Nephron progenitor cell (in vitro differentiated cells): Measurements from ENCODE around the gene GADD45G.

ENCODE experiments used
- DNase-seq: peaks from one replicate; pipeline ENCODE4 v3.0.0; 2021
- H3K27ac Mint-ChIP-seq: 2 replicates; pipeline ENCODE4 v1.8.0; 2021; ENCODE audit warnings: mild to moderate bottlenecking, moderate library complexity, mixed read lengths
- H3K27me3 Mint-ChIP-seq: 2 replicates; pipeline ENCODE4 v1.8.0; 2021; ENCODE audit warnings: mild to moderate bottlenecking, low read depth, mixed read lengths; ENCODE audit not compliant: poor library complexity
- H3K36me3 Mint-ChIP-seq: 2 replicates; pipeline ENCODE4 v1.8.0; 2021; ENCODE audit warnings: low read depth, mixed read lengths
- H3K4me1 Mint-ChIP-seq: 2 replicates; pipeline ENCODE4 v1.8.0; 2021; ENCODE audit warnings: mixed read lengths
- H3K4me3 Mint-ChIP-seq: 2 replicates; pipeline ENCODE4 v1.8.0; 2021; ENCODE audit warnings: mild to moderate bottlenecking, moderate library complexity, mixed read lengths
- H3K9me3 Mint-ChIP-seq: 2 replicates; pipeline ENCODE4 v1.8.0; 2021; ENCODE audit warnings: mild to moderate bottlenecking, moderate library complexity, mixed read lengths
- CTCF ChIP-seq: fragments of 200-600 bp; sonication (generic); IDR thresholded peaks from 2 replicates; pipeline ENCODE4 v1.5.0; 2021; ENCODE audit warnings: antibody characterized with exemption

GADD45G gene

GRCh38 chr9:89606049-89606623, 1.3 kb downstream of the GADD45G start:
- H3K4me1 Mint-ChIP-seq = peaks cover 44% of the 10 kb centered on the region
- H3K36me3 Mint-ChIP-seq = no peaks in the 10 kb centered on the region
- peak overlapping the region; percentile 88 for H3K4me3 Mint-ChIP-seq
- H3K27ac Mint-ChIP-seq = no peak overlapping the region
- DNase-seq = peak; percentile 63
- no peak for TF ChIP-seq CTCF
- peaks cover 36% of the 10 kb centered on the region for H3K27me3 Mint-ChIP-seq
- H3K9me3 Mint-ChIP-seq = no peaks in the 10 kb centered on the region

- Mint-ChIP-seq H3K27ac (no peak overlapping the region), H3K36me3 (no peaks in the 10 kb centered on the region), H3K9me3 (peaks cover 3% of the 10 kb centered on the region), H3K27me3 (peaks cover 41% of the 10 kb centered on the region), H3K4me3 (peak overlapping the region; percentile 88), H3K4me1 (peaks cover 42% of the 10 kb centered on the region)
- TF ChIP-seq CTCF = no peak
- peak; percentile 36 for DNase-seq
Observed at GRCh38 chr9:89606624-89607311, 2.0 kb downstream of the GADD45G start.

- no peak overlapping the region for H3K27ac Mint-ChIP-seq
- H3K9me3 Mint-ChIP-seq = peaks cover 9% of the 10 kb centered on the region
- DNase-seq = no peak
- no peak for TF ChIP-seq CTCF
- H3K36me3 Mint-ChIP-seq = no peaks in the 10 kb centered on the region
- peaks cover 43% of the 10 kb centered on the region for H3K27me3 Mint-ChIP-seq
- H3K4me3 Mint-ChIP-seq = no peak overlapping the region
- H3K4me1 Mint-ChIP-seq = peaks cover 23% of the 10 kb centered on the region
Observed at GRCh38 chr9:89608641-89609335, 4.0 kb downstream of the GADD45G start.

- Mint-ChIP-seq H3K36me3 (no peaks in the 10 kb centered on the region), H3K27ac (no peak overlapping the region), H3K27me3 (peaks cover 41% of the 10 kb centered on the region), H3K4me1 (peaks cover 28% of the 10 kb centered on the region), H3K9me3 (peaks cover 9% of the 10 kb centered on the region), H3K4me3 (no peak overlapping the region)
- TF ChIP-seq CTCF = no peak
- DNase-seq = no peak
Observed at GRCh38 chr9:89609426-89610006, 4.7 kb downstream of the GADD45G start.

GRCh38 chr9:89610391-89610925, 5.6 kb downstream of the GADD45G start:
- peaks cover 29% of the 10 kb centered on the region for H3K4me1 Mint-ChIP-seq
- peaks cover 36% of the 10 kb centered on the region for H3K27me3 Mint-ChIP-seq
- H3K4me3 Mint-ChIP-seq = no peak overlapping the region
- H3K27ac Mint-ChIP-seq = no peak overlapping the region
- no peak for DNase-seq
- no peaks in the 10 kb centered on the region for H3K36me3 Mint-ChIP-seq
- TF ChIP-seq CTCF = no peak
- H3K9me3 Mint-ChIP-seq = peaks cover 9% of the 10 kb centered on the region
